Measurements from ENCODE around the gene MMD.

Gene MMD

DNA sequence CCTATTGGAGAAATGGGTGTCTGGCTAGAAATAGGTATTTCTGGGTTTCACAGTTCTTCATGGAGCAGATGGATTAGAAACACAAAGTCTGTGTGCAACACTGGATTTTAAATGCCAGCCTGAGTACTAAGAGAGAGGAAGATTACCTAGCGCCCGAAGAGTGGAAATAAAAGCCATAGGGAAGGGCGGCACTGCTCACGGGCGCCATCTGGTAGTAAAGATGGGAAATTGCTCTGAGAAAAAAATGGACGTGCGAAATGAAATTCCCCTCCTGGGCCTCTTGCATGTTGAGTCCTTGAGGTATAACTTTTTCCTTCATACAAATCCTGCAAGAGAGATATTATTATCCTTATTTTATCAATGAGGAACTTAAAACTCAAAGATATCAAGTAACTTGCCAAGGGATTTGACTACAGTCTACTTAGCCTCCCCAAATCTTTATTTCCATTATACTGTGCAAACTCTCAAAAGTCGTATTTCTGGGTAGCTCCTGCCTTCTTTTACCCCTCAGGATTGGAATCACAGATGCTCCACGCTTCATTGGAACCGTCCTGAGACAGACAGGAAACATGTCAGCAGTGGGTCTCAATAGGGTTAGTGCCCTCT, 72.8 kb downstream of the MMD start:
- TF ChIP-seq GATA1 (IDR thresholded peaks at IDR 0.05; ENCODE audit: low read depth, low read length) (no peak), POLR2A (IDR thresholded peaks at IDR 0.05; ENCODE audit: low read length) (no peak)
- DNase-seq = peak; percentile 73 to 81

DNA sequence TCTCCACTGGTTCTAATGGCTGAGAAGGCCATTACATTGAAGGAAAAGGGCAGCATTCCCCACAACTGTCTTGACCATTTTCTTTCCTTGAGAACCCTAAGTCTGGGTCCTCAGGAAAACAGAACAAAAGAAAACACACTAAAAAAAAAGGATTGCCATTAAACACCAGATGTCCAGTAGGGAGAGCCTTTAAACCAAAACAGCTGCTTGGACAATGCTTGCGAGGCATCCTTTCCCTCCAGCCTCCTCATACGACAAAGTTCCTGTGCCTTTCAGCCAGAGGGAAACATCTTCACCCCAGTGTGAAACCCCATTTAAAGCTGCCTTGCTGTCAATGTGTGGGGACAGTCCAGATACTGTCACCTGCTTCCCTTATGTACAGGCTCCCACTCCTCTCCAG, 74.3 kb downstream of the MMD start:
- TF ChIP-seq POLR2A (IDR thresholded peaks at IDR 0.05; ENCODE audit: low read length) = no peak
- TF ChIP-seq GATA1 (IDR thresholded peaks at IDR 0.05; ENCODE audit: low read depth, low read length) = no peak
- DNase-seq = no peak

DNA sequence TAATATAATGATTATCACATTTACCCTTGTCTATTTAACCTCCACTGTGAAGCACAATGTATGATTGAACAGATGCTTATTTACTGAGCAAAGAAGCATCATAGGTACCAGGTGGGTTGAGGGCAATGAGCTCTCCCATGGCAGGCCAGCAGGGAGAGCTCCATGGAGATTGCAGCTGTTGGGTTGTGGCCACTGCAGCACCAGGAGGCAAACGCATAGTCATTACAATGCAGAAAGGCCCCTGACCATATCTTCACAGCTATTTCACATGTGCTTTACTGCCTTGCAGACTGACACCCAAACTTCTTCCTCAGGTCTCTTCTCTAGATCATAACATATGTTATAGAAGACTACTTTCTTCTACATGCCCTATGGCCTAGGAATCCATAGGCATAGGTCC, 75.0 kb downstream of the MMD start:
- DNase-seq = no peak
- TF ChIP-seq POLR2A (IDR thresholded peaks at IDR 0.05; ENCODE audit: low read length) (no peak), GATA1 (IDR thresholded peaks at IDR 0.05; ENCODE audit: low read depth, low read length) (no peak)

DNA sequence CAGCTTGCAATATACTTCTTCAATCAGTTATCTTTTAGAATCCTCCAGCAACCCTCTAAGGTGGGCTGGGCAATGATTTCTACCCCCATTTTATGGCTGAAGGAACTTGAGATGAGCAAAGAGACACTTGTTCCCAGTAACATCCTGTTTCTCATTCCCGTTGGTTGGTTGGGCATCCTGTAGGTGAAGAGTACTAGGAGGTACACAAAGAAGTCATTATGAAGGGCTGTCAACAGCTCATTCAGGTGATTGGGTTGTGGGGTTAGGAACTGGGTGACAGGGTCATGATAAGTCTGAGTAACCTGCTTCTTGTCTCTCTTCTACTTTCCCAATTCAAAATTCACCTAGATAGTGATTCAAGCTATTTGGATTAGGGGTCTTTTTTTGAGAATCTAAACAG, 76.5 kb downstream of the MMD start:
- no peak for DNase-seq
- TF ChIP-seq POLR2A (IDR thresholded peaks at IDR 0.05; ENCODE audit: low read length) (peak; percentile 3), GATA1 (IDR thresholded peaks at IDR 0.05; ENCODE audit: low read depth, low read length) (no peak)

DNA sequence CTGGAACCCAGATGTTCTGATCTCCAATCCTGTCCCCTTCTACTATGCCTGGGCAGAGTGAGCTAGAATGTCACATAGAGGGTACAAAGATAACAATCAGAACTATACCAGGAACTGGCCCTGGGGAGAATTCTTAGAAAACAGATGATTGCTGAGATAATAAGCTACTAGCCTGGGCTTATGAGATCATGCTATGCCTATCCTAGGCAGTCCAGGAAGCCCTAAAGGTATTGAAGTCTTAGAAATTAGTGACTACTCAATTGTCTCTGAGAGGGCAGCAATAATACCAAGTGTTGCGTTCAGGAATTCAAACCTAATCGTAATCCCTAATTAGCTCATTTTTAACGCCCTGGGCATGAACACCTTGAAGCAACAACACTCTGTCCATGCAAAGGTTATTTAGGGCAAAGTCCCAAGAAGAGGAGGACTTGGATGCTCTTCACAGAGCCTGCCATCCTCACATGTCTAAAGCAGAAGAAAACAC, 77.1 kb downstream of the MMD start:
- TF ChIP-seq POLR2A (IDR thresholded peaks at IDR 0.05; ENCODE audit: low read length) = peak; percentile 38
- TF ChIP-seq GATA1 (IDR thresholded peaks at IDR 0.05; ENCODE audit: low read depth, low read length) = peak; percentile 45
- DNase-seq = peak; percentile 90 to 94

DNA sequence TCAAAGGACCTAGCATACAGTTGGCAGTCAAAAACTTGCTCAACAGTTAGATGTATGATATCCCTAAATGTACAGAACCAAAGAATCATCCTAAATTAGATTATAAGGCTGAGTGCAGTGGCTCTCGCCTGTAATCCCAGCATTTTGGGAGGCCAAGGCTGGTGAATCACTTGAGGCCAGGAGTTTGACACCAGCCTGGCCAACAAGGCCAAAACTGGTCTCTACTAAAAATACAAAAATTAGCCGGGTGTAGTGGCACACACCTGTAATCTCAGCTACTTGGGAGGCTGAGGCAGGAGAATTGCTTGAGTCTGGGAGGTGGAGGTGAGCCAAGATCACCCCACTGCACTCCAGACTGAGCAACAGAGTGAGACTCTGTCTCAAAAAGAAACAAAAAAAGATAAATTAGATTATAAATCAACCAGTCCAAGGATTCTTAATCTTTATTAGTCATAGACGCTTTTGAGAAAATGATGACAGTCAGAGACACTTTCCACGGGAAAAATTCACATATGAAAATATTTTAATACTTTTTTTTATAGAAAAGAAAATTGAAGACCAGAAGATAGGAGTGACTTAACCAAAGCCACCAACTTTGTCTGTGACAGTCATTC, 77.6 kb downstream of the MMD start:
- DNase-seq = peak in 1 of 2 experiments; percentile 36

DNA sequence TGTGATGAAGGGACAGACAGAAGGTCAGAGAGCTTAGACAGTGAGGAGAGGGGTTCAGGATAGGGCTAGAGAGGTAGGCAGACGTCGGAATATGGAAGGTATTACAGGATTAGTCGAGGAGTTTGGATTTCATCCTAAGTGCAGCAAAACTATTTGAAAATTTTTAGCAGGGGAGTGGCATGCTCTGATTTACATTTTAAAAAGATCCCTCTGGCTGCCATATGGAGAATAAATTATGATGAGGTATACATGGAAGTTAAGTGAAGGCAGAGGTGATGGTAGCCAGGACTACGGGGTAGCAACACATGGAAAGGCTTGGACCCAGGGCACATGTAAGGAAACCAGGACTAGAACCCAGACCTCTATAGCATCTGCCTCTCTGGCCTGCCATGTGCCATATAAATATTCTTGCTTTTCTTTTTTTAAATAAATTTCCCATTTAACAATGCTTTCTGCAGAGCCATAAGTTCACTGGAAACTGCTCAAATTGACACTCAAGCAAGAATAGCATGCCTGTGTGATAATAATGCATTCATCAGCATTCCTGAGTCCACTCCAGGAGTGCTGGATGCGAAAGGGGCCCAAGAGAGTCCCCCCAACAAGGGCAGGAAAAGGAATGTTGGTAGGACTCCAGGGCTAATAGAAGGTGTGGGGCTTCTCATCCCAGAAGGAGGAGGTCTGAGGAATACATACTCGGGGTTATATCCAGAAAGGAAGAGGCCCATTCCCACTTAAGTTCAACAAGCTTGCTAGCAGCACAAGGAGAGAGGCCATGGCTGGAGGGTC, 78.6 kb downstream of the MMD start:
- TF ChIP-seq GATA1 (IDR thresholded peaks at IDR 0.05; ENCODE audit: low read depth, low read length) (no peak), POLR2A (IDR thresholded peaks at IDR 0.05; ENCODE audit: low read length) (no peak)
- DNase-seq = no peak

More for the DNA sequence above, 77.6 kb downstream of the MMD start:
- TF ChIP-seq POLR2A (IDR thresholded peaks at IDR 0.05; ENCODE audit: low read length) = no peak
- no peak for TF ChIP-seq GATA1 (IDR thresholded peaks at IDR 0.05; ENCODE audit: low read depth, low read length)
